NT2/D1 (cell line): Measurements from ENCODE around the gene TFRC.

ENCODE experiments used
- SUZ12 ChIP-seq: IDR thresholded peaks from 2 replicates; pipeline ENCODE4 v1.6.1; 2011; ENCODE audit not compliant: insufficient read length, insufficient read depth; ENCODE audit errors: extremely low read depth
- YY1 ChIP-seq: IDR thresholded peaks from 2 replicates; pipeline ENCODE4 v1.6.1; 2011; ENCODE audit not compliant: insufficient read length, insufficient read depth
- ZNF274 ChIP-seq: IDR thresholded peaks from 2 replicates; pipeline ENCODE4 v1.6.1; 2011; ENCODE audit warnings: mild to moderate bottlenecking, low read depth, low read length

- TF ChIP-seq SUZ12 (no peak), YY1 (no peak), ZNF274 (no peak)
Observed at GRCh38 chr3:196009456-196009855, 72.4 kb downstream of the TFRC start.
